HepG2 (cell line): Measurements from ENCODE around the gene WNT5B. TPM values are rescaled to one million over a fixed set of nuclear protein-coding genes. Genes with fewer than 3 reads are reported as not detected.

Experiments
- ATAC-seq: fragments of 200-7000 bp; cut with Tn5 transposase; 3 replicates; pipeline ENCODE4 v1.9.1; 2020; ENCODE audit warnings: mild to moderate bottlenecking, moderate library complexity
- BruUV-seq: library from RNA; stranded (reverse); fragments of 400-500 nt; replicated peaks from 2 replicates; lab custom pipeline; 2021; lab: Mats Ljungman, UMichigan
- CTCF ChIA-PET: fragments of 300-600 bp; formaldehyde crosslinking; extraction: SDS; loops from one replicate; lab custom pipeline; 2021; ENCODE audit warnings: low total read pairs, inconsistent platforms, low intra/inter-chr PET ratio; lab: Yijun Ruan, JAX
- POLR2A ChIA-PET: fragments of 350-600 bp; sonication (Branson Sonifier 250); formaldehyde crosslinking; loops from one replicate; lab custom pipeline; 2020; ENCODE audit warnings: antibody characterized with exemption, inconsistent platforms; lab: Yijun Ruan, JAX
- DNase-seq: peaks from one replicate; pipeline ENCODE4 v3.0.0-alpha.2; 2015; ENCODE audit warnings: low spot score
- FAIRE-seq: peaks from 3 replicates; lab custom pipeline; 2011; peaks lifted over from hg19 to GRCh38; lab: Jason Lieb, UNC
- H2AFZ ChIP-seq: one replicate; pipeline ENCODE4 v1.6.1; 2011; ENCODE audit warnings: low read length, inconsistent platforms
- H3K27ac ChIP-seq: fragments of 300-600 bp; 3 replicates; pipeline ENCODE4 v1.8.0; 2011; ENCODE audit warnings: mixed run types, mild to moderate bottlenecking, mixed read lengths, low read length, inconsistent platforms; ENCODE audit not compliant: insufficient read depth; ENCODE audit errors: extremely low read length
- H3K27me3 ChIP-seq, 2 experiments: fragments of 200-600 bp in 1 of 2; 2 replicates in 1 of 2; 3 replicates in 1 of 2; pipeline versions ENCODE4 v1.6.0 to v1.8.0; 2011; ENCODE audit warnings: low read length in 2 of 2, mild to moderate bottlenecking in 2 of 2, moderate library complexity in 2 of 2, inconsistent platforms in 1 of 2; ENCODE audit not compliant: insufficient read depth in 2 of 2, control insufficient read depth in 1 of 2
- H3K36me3 ChIP-seq, 2 experiments: fragments of 200-600 bp in 1 of 2; replicated peaks in 1 of 2; 2 replicates in 1 of 2; 3 replicates in 1 of 2; pipeline versions ENCODE4 v1.5.1 to v1.8.0; 2011; ENCODE audit warnings: low read length in 2 of 2, inconsistent platforms in 1 of 2; ENCODE audit not compliant: insufficient read depth in 2 of 2, control insufficient read depth in 1 of 2
- H3K4me1 ChIP-seq: 2 replicates; pipeline ENCODE4 v1.5.1; 2012; ENCODE audit warnings: low read length, inconsistent platforms; ENCODE audit not compliant: insufficient read depth
- H3K4me2 ChIP-seq: 2 replicates; pipeline ENCODE4 v1.6.0; 2011; ENCODE audit warnings: low read depth, low read length, inconsistent platforms
- H3K4me3 ChIP-seq, 3 experiments: fragments of 200-600 bp in 1 of 3; sonication (generic), shearing (Covaris generic) in 1 of 3; replicated peaks in 1 of 3; 2 replicates each; pipeline ENCODE4 v1.5.1; 2011 to 2016; ENCODE audit warnings: low read length in 3 of 3, inconsistent platforms in 2 of 3, low read depth in 2 of 3, mild to moderate bottlenecking in 2 of 3, control low read depth in 1 of 3, mixed read lengths in 1 of 3; ENCODE audit not compliant: insufficient read depth in 1 of 3
- H3K79me2 ChIP-seq: one replicate; pipeline ENCODE4 v1.6.1; 2011; ENCODE audit warnings: low read length, inconsistent platforms; ENCODE audit not compliant: insufficient read depth
- H3K9ac ChIP-seq: 2 replicates; pipeline ENCODE4 v1.6.0; 2011; ENCODE audit warnings: mild to moderate bottlenecking, low read depth, low read length, inconsistent platforms; ENCODE audit not compliant: insufficient read depth
- H3K9me3 ChIP-seq: 2 replicates; pipeline ENCODE4 v1.5.1; 2012; ENCODE audit warnings: mild to moderate bottlenecking, low read length
- H4K20me1 ChIP-seq: 2 replicates; pipeline ENCODE4 v1.6.0; 2011; ENCODE audit warnings: inconsistent platforms, mild to moderate bottlenecking, low read length, moderate library complexity; ENCODE audit not compliant: insufficient read depth
- JDP2 ChIP-seq: sonication (generic); formaldehyde crosslinking; IDR thresholded peaks from 2 replicates; pipeline ENCODE4 v1.8.1; 2022; ENCODE audit warnings: missing genetic modification reagents, borderline replicate concordance
- MED13 ChIP-seq: sonication (generic); formaldehyde crosslinking; IDR thresholded peaks from 2 replicates; pipeline ENCODE4 v1.5.0; 2020; ENCODE audit warnings: missing genetic modification reagents
- MXD4 ChIP-seq: IDR thresholded peaks from 2 replicates; pipeline ENCODE4 v1.6.1; 2016; ENCODE audit warnings: mild to moderate bottlenecking, missing biosample characterization, missing genetic modification reagents
- NR0B2 ChIP-seq: sonication (generic); formaldehyde crosslinking; IDR thresholded peaks from 2 replicates; pipeline ENCODE4 v1.4.0; 2020; ENCODE audit warnings: mild to moderate bottlenecking, missing genetic modification reagents
- TMF1 ChIP-seq: sonication (generic); formaldehyde crosslinking; IDR thresholded peaks from 2 replicates; pipeline ENCODE4 v1.8.1; 2022; ENCODE audit warnings: low read depth, missing genetic modification reagents
- ZBED4 ChIP-seq: sonication (generic); formaldehyde crosslinking; IDR thresholded peaks from 2 replicates; pipeline ENCODE4 v1.4.0; 2020; ENCODE audit warnings: missing genetic modification reagents, borderline replicate concordance
- ZBTB7B ChIP-seq: sonication (generic); formaldehyde crosslinking; IDR thresholded peaks from 2 replicates; pipeline ENCODE4 v1.4.0; 2020; ENCODE audit warnings: missing genetic modification reagents
- ZFP36L1 ChIP-seq: sonication (generic); formaldehyde crosslinking; IDR thresholded peaks from 2 replicates; pipeline ENCODE4 v1.8.0; 2022; ENCODE audit warnings: mild to moderate bottlenecking, missing genetic modification reagents, moderate library complexity
- ZFP41 ChIP-seq: sonication (generic); formaldehyde crosslinking; IDR thresholded peaks from 2 replicates; pipeline ENCODE4 v1.4.0; 2020; ENCODE audit warnings: mild to moderate bottlenecking, missing genetic modification reagents, borderline replicate concordance
- ZNF563 ChIP-seq: sonication (generic); formaldehyde crosslinking; IDR thresholded peaks from 2 replicates; pipeline ENCODE4 v1.8.0; 2022; ENCODE audit warnings: mild to moderate bottlenecking, moderate library complexity, missing genetic modification reagents
- ZNF644 ChIP-seq: IDR thresholded peaks from 2 replicates; pipeline ENCODE4 v1.6.1; 2016; ENCODE audit warnings: low read depth
- ZNF770 ChIP-seq: sonication (generic); formaldehyde crosslinking; IDR thresholded peaks from 2 replicates; pipeline ENCODE4 v1.5.0; 2020; ENCODE audit warnings: mild to moderate bottlenecking, missing genetic modification reagents
- ZNF782 ChIP-seq: sonication (generic); formaldehyde crosslinking; IDR thresholded peaks from 2 replicates; pipeline ENCODE4 v1.4.0; 2020; ENCODE audit warnings: missing genetic modification reagents, mild to moderate bottlenecking, borderline replicate concordance
- ZSCAN30 ChIP-seq: sonication (generic); formaldehyde crosslinking; IDR thresholded peaks from 2 replicates; pipeline ENCODE4 v1.5.0; 2020; ENCODE audit warnings: mild to moderate bottlenecking, missing genetic modification reagents
- WGBS: methylation state at CpG from one replicate; pipeline ENCODE4 v1.1.6; 2017; ENCODE audit warnings: low lambda C conversion rate; 5-methylcytosine and 5-hydroxymethylcytosine counted together
- in situ Hi-C: cut with HindIII; loops from 2 replicates; pipeline ENCODE4 v1.10.0; 2017; ENCODE audit warnings: low pct_unique_long_range_greater_than_20kb; ENCODE audit not compliant: extremely low pct_ligation_motif_present
- intact Hi-C: fragments of 100-400 bp; cut with micrococcal nuclease; formaldehyde crosslinking; loops from one replicate; pipeline ENCODE4 v1.10.0; 2022; ENCODE audit not compliant: unreplicated experiment
- polyA plus RNA-seq, 8 experiments: library from polyadenylated mRNA; depleted of rRNA in 3 of 8; stranded (reverse) in 7 of 8; unstranded in 1 of 8; fragments of >200 nt; fragmentation: Illumina TruSeq in 4 of 8; extraction: Trizol in 4 of 8; gene quantifications; 2 replicates each; pipeline versions ENCODE4 v1.2.1 to v1.2.3, GENCODE V29; 2011 to 2016; ENCODE audit warnings: low read depth in 4 of 8, missing spikeins in 1 of 8, mixed read lengths in 1 of 8; ENCODE audit not compliant: insufficient read depth in 1 of 8
- total RNA-seq, 5 experiments: library from RNA; depleted of rRNA; stranded (reverse); fragments of >200 nt; fragmentation: Illumina TruSeq; extraction: Trizol; gene quantifications; 2 replicates each; pipeline ENCODE4 v1.2.3, GENCODE V29; 2016; ENCODE audit warnings: low read depth in 1 of 5

The WNT5B gene
- total and polyA plus RNA-seq, 2 of the 13 experiments (the other 11 are each of a cell fraction or from before 2014, with no cell fraction given): 0.04 TPM; not detected in 1

- TF ChIP-seq ZBED4 (CRISPR knock-in tag): no peak
Observed at GRCh38 chr12:1643905-1644533, 15.0 kb downstream of the WNT5B start (continued).

- CTCF ChIA-PET: no interaction called here
- Histone ChIP-seq H3K36me3 (no peaks in the 10 kb centered on the region), H3K4me1 (peaks cover 38% of the 10 kb centered on the region), H3K4me2 (peak overlapping the region; percentile 49), H3K4me3 (no peak overlapping the region), H3K79me2 (no peaks in the 10 kb centered on the region), H3K27ac (no peak overlapping the region), H3K9ac (no peak overlapping the region), H2AFZ (no peak overlapping the region), H4K20me1 (no peaks in the 10 kb centered on the region), H3K27me3 (peaks cover 6 to 75% of the 10 kb centered on the region in 2 experiments), H3K9me3 (no peaks in the 10 kb centered on the region)
- TF ChIP-seq ZFP41 (no peak), ZNF770 (peak; percentile 67), ZNF782 (no peak), ZSCAN30 (CRISPR knock-in tag) (no peak), MED13 (CRISPR knock-in tag) (no peak), NR0B2 (CRISPR knock-in tag) (no peak), ZFP36L1 (CRISPR knock-in tag) (no peak), JDP2 (CRISPR knock-in tag) (no peak), ZBTB7B (CRISPR knock-in tag) (0 out of 2 replicates have a peak, but pooled peaks have one; percentile 31), ZNF644 (CRISPR knock-in tag) (no peak), TMF1 (no peak), MXD4 (CRISPR knock-in tag) (no peak), ZNF563 (CRISPR knock-in tag) (no peak)
- ATAC-seq (peak; percentile 21; the same call in 2 of the 3 replicates), DNase-seq (no peak), FAIRE-seq (no peak)
- POLR2A ChIA-PET: no interaction called here
- 31% methylated on average over 14 of the region's 15 CpGs for WGBS
- in situ Hi-C loops: loop anchor here (5.0 kb wide), 1 partner anchor 293 kb away; no protein-coding TSS in a partner anchor
- BruUV-seq: no TSS peak
- intact Hi-C loops: no loop called here
Observed at GRCh38 chr12:1644534-1645438, 15.8 kb downstream of the WNT5B start.
